WTC11 (cell line): ENCODE measurements around the gene AKTIP.

Experiments used
- ATF3 ChIP-seq: sonication (generic); formaldehyde crosslinking; conservative IDR thresholded peaks from 2 replicates; pipeline ENCODE4 v1.8.1; 2022; ENCODE audit warnings: mild to moderate bottlenecking, missing genetic modification reagents
- CREB1 ChIP-seq: sonication (generic); formaldehyde crosslinking; IDR thresholded peaks from 2 replicates; pipeline ENCODE4 v1.8.0; 2023; ENCODE audit warnings: mild to moderate bottlenecking, missing genetic modification reagents
- CTCF ChIP-seq: fragments of 200-600 bp; IDR thresholded peaks from 2 replicates; pipeline ENCODE4 v1.8.0; 2022; ENCODE audit warnings: antibody characterized with exemption
- E2F5 ChIP-seq: sonication (generic); formaldehyde crosslinking; IDR thresholded peaks from 2 replicates; pipeline ENCODE4 v1.8.1; 2022; ENCODE audit warnings: mild to moderate bottlenecking, moderate library complexity, missing genetic modification reagents
- FOXP1 ChIP-seq: sonication (generic); formaldehyde crosslinking; IDR thresholded peaks from 2 replicates; pipeline ENCODE4 v1.8.0; 2022; ENCODE audit warnings: missing genetic modification reagents, mild to moderate bottlenecking, moderate library complexity, borderline replicate concordance
- FOXP4 ChIP-seq: sonication (generic); formaldehyde crosslinking; IDR thresholded peaks from 2 replicates; pipeline ENCODE4 v1.8.0; 2022; ENCODE audit warnings: mild to moderate bottlenecking, missing genetic modification reagents
- MAX ChIP-seq: sonication (generic); formaldehyde crosslinking; IDR thresholded peaks from 2 replicates; pipeline ENCODE4 v1.8.0; 2022; ENCODE audit warnings: mild to moderate bottlenecking, missing genetic modification reagents
- USF1 ChIP-seq: sonication (generic); formaldehyde crosslinking; IDR thresholded peaks from 2 replicates; pipeline ENCODE4 v1.8.0; 2022; ENCODE audit warnings: mild to moderate bottlenecking, missing genetic modification reagents

- no peak for TF ChIP-seq MAX (CRISPR knock-in tag)
- no peak for TF ChIP-seq ATF3 (CRISPR knock-in tag)
- TF ChIP-seq FOXP4 (CRISPR knock-in tag) = no peak
- TF ChIP-seq FOXP1 (CRISPR knock-in tag) = no peak
- TF ChIP-seq E2F5 (CRISPR knock-in tag) = no peak
- TF ChIP-seq CTCF = no peak
- TF ChIP-seq CREB1 (CRISPR knock-in tag) = no peak
- TF ChIP-seq USF1 (CRISPR knock-in tag) = no peak
Measured at GRCh38 chr16:53498984-53499383, 4.0 kb downstream of the AKTIP start.
